SU-DHL-6 (cell line): ENCODE data around the gene ORC1.

Experiments
- CTCF ChIP-seq: fragments of 200-600 bp; sonication (generic); IDR thresholded peaks from one replicate; pipeline ENCODE4 v1.5.1; 2017; ENCODE audit warnings: antibody characterized with exemption, mild to moderate bottlenecking, low read length, moderate library complexity; ENCODE audit not compliant: insufficient read depth, poor library complexity, severe bottlenecking
- EZH2phosphoT487 ChIP-seq: fragments of 200-600 bp; sonication (generic), shearing (Covaris generic); conservative IDR thresholded peaks from 2 replicates; pipeline ENCODE4 v1.6.1; 2018; ENCODE audit warnings: mild to moderate bottlenecking, antibody characterized with exemption, low read length, moderate library complexity, mixed read lengths

GRCh38 chr1:52325786-52326185, 78.4 kb downstream of the ORC1 start:
- TF ChIP-seq CTCF (no peak), EZH2phosphoT487 (no peak)
